Activated T-helper 1 cell treated with Interleukin-2 at 50 U/mL for 16 hours (primary cell): ENCODE measurements around the gene NLRP3.
"Not testable (repeated sequence)": the region's sequence is repeated elsewhere in the genome, so short reads cannot be mapped to it uniquely, and the experiment has no call there.

Experiments
- DNase-seq: peaks from one replicate; pipeline ENCODE4 v3.0.0-alpha.2; 2020; ENCODE audit warnings: low read depth

The NLRP3 gene

DNA sequence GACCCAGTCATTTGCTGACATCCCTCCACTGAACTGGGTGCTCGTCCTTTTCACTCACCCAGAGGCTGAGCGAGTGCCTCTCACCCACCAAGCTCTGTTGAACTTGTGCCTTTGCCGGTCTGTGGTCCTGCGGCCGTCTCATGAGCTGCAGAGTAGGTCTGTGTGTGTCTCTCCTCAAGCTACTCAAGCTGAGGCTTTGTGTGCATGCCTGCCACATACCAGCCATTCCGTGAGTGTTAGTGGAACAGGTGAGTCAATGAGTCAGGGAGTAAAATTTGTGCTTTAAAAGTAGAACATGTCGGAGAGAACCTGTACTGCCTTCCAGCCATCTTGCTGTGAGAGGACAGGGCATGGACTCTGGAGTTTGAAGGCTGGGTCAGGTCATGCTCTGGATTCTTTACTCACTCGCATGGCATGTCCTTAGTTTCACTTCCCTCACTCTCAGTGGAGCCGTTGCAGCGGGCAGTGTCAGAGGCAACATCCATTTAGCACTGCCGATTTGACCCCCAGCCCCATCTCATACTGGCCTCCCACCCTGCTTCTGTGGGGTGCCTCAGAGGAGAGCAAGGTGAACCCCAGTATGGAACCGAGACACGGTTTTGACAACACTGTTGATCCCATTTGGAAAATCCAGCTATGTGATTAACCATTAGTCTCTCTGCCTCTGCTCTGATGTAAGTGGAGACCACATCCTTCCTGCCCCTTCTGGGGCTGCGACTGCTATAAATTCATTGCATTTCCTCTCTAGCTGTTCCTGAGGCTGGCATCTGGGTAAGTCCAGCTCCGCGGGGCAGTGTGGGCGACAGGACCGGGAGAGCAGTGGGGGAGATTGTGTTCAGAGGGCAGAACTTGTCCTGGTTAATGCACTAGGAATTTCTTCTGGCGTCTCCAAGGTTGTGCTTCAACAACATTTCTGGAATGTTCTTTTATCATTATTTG is at the start of gene NLRP3:
Gene NLRP3 (plus strand): TSS at position 751 of the 939 bp plus-strand sequence. CDS start 2,628 bp downstream, outside the sequence.
- peak; percentile 11 for DNase-seq

DNA sequence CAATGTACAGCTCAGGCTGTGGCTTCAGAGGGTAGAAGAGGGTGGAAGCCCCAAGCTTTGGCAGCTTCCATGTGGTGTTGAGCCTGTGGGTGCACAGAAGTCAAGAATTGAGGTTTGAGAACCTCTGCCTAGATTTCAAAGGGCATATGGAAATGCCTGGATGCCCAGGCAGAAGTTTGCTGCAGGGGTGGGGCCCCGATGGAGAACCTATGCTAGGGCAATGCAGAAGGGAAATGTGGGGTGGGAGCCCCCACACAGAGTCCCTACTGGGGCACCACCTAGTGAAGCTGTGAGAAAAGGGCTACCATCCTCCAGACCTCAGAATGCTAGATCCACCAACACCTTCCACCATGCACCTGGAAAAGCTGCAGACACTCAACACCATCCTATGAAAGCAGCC is 49.6 kb upstream of the NLRP3 start:
- not testable (repeated sequence) for DNase-seq

DNA sequence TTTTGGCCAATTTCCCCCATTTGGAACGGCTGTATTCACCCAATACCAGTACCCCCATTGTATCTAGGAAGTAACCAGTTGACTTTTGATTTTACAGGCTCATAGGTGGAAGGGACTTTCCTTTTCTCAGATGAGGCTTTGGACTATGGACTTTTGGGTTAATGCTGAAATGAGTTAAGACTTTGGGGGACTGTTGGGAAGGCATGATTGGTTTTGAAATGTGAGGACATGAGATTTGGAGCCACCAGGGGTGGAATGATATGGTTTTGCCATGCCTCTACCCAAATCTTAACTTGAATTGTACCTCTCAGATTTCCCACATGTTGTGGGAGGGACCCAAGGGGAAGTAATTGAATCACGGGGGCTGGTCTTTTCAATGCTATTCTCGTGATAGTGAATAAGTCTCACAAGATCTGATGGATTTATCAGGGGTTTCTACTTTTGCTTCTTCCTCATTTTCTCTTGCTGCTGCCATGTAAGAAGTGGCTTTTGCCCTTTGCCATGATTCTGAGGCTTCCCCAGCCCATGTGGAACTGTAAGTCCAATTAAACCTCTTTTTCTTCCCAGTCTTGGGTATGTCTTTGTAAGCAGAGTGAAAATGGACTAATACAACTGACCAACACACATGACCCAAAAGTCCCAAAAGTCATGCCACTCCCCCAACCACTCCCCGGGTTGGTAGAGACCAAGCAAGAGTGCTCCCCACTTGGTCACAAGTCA is 48.9 kb upstream of the NLRP3 start:
- DNase-seq = no peak

DNA sequence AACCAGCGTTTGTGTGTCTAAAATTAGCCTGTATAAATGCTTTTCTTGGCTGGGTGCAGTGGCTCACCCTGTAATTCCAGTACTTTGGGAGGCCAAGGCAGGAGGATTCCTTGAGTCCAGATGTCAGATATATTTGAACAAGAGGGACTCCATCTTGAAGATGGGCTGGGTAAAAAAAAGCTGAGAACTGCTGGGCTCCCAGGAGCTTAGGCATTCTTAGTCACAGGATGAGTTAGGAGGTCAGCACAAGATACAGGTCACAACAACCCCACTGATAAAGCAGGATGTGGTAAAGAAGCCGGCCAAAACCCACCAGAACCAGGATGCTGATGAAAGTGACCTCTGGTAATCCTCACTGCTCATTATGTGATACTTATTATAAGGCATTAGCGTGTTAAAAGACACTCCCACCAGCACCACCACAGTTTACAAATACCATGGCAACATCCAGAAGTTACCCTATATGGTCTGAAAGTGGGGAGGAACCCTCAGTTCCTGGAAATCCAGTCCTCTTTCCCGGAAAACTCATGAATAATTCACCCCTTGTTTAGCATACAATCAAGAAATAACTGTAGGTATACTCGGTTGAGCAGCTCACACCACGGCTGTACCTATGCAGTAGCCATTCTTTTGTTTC is 48.1 kb upstream of the NLRP3 start:
- no peak for DNase-seq

DNA sequence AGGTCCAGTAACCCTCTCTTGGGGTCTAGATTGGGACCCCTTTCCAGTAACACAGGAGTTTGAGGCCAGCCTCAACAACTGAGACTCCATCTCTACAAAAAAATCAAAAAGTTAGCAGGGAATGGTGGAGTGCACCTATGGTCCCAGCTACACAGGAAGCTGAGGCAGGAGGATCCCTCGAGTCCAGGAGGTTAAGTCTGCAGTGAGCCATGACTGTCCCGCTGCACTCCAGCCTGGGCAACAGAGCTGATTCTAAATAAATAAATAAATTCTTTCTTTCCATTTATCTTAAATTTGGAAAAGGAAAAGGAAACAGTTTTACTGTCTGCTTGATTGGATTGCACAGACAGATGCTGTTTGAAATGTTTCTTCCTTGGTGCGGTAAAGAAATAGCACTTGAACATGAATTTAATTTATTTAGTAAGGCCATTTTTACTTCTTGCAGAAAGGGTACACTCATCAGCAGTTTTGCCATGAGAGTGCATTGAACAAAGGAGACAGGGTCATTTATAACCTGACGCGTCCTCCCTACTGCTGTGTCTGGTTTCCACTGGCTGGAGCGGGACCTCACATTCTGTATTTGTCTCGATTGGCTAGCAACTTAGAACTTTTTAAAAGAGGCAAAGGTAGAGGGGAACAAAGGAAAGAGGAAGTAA is 47.4 kb upstream of the NLRP3 start:
- no peak for DNase-seq

DNA sequence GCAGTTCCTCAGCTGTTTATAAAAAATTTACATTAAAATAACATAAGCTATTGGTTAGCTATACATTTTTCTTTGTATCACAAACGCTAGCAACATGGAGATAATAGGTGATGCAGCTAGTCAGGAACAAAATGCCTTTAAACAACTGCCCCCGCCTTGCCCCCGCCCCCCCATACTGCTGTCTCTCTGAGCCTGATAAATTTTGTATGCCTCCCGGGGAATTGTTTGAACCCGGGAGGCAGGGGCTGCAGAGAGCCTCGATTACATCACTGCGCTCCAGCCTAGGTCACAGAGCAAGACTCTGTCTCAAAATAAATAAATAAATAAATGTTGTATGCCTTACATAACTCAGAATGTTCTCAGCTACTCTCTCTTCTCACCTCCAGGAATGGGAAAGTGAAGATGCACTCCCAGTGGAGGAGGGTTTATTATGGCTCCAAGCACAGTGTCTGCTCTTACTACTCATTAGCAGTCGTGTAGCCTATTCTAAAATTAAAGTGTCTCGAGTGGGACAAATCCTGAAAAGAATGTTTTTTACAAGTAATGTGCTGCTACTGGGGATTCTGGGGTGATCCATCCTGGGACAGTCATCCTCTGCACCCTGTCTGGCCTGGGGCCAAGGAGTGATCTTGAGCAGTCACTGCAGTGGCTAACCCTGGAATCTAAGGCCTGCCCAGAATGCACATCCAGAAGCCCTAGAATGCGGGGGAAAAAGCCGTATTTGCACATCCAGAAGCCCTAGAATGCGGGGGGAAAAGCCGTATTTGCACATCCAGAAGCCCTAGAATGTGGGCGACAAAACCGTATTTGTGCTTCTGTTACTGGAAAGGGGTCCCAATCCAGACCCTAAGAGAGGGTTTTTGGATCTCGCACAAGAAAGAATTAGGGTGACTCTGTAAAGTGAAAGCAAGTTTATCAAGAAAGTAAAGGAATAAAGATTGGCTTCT is 44.9 kb upstream of the NLRP3 start:
- DNase-seq = no peak

DNA sequence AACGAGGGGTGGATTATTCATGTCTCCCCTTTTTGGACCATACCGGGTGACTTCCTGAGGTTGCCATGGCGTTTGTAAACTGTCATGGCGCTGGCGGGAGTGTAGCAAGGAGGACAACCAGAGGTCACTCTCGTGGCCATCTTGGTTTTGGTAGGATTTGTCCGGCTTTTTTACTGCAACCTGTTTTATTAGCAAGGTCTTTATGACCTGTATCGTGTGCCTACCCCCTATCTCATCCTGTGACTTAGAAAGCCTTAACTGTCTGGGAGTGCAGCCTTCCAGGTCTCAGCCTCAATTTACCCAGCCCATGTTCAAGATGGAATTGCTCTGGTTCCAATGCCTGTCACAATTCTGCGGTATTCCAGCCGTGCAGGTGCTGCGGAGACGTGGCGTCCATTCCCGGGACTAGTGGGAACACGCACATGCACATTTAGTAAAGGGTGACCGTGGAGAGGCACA is 44.1 kb upstream of the NLRP3 start:
- no peak for DNase-seq

DNA sequence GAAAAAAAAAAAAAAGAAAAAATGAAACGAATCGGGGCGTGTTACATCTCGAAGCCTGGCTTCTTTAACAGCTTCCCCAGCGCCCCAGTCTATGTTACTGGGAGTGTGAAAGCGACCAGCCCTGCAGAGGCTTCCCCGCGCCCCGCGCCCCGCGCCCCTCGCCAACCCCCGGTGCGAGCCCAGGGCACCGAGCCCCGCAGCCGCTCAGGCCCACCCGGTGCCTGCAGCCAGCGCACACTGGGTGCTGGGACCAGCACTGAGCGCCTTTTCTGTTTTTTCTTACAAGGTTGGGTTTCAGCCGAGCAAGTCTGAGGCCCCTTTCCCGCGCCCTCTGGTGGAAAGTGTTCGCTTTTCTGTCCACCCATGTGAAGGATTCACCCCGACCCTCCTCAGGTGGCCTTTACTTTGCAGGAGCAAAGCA is 42.2 kb upstream of the NLRP3 start:
- peak; percentile 35 for DNase-seq

DNA sequence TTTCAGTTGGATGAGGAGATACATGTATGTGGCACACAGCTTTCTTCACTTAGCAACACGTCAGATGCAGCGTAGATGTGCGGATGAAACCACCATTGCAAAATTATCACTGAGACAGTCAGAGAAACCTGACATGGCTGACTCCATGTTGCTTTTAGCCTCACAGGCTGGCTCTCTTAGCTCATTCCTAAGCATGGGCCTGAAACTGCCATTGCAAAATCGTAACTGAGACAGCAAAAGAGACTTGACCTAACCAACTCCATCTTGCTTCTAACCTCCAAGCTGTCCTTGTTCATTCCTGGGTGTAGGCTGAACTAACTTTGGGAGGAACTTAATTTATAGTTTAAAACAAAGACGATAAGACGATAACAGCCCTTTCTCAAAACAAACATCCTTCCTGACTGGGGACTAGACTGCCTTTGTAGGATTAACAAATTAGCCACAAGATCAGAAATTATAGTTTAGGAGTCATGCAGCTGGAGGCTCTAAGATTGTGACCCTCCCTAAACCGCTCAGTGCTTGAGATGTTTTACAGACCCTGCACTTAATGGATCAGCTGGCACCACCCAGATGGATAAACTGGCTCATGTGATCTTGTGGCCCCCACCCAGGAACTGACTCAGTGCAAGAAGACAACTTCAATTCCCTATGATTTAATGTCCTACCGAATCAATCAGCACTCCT is 41.2 kb upstream of the NLRP3 start:
- DNase-seq = not testable (repeated sequence)

DNA sequence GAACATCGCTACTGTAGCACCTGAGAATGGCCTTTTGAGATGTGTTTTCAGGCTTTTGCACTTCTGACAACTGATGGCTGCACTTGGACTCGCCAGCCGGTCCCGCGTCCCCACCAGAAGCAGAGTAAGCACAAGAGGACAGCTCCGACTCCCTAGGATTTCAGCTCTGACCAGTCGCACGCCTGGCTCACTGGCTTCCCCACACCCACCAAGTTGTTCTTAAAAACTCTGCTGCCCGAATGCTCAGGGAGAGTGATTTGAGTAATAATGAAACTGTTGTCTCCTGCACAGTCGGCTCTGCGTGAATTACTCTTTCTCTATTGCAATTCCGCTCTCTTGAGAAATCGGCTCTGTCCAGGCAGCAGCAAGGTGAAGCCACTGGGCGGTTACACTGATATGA is 40.2 kb upstream of the NLRP3 start:
- no peak for DNase-seq

DNA sequence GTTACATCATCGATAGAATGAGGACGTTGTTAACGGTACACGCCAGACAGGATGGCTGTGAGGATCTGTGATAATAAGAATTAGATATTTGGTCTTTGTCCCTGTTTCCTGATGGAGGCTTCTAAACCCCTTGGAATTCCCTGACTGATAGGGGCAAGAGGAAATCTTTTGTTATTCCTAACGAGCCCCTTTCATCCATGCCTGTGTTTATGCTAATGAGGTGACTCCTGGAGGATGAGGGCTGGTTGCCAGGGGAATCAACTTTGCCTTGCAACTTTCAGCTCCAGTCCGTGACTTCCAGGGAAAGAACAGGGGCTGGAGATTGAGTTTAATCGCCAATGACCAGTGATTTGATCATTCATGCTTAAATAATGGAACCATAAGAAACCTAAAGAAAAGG is 39.3 kb upstream of the NLRP3 start:
- DNase-seq = no peak

DNA sequence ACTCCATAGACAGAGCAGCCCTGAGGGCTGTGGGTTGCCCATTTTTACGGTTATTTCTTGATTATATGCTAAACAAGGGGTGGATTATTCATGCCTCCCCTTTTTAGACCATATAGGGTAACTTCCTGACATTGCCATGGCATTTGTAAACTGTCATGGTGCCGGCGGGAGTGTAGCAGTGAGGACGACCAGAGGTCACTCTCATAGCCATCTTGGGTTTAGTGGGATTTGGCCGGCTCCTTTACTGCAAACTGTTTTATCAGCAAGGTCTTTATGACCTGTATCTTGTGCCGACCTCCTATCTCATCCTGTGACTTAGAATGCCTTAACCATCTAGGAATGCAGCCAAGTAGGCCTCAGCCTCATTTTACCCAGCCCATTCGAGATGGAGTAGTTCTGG is 38.3 kb upstream of the NLRP3 start:
- DNase-seq = not testable (repeated sequence)

DNA sequence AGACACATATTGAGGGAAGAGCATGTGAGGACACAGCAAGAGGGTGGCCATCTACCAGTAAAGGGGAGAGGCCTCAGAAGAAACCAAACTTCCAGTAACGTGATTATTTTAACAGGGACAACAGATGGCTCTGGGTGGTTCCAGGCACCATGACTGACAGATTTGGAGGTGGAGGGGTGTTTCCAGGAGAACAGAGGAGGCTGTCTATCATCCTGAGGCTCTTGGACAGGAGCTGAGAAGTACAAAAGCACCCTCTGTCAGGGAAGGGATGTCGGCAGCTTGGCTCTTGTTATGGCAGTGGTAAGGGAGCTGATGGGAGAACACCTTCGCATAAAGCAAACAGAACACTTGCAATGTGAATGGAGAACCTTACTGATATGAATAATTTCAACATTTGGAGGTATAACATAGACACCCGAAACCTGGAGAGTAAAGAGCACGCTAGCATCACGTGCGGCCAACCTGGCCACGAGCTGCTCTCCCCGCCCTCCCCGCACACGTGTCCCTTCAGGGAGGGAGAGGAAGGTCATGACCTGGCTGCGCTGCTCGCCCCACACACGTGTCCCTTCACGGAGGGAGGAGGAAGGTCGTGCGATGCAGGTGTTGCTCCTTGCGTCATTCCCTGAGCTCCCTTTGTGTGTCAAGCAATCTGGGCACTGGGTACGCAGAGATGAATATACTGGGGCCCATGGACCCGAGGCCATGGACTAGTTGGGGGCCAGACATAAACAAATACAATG is 37.5 kb upstream of the NLRP3 start:
- no peak for DNase-seq

DNA sequence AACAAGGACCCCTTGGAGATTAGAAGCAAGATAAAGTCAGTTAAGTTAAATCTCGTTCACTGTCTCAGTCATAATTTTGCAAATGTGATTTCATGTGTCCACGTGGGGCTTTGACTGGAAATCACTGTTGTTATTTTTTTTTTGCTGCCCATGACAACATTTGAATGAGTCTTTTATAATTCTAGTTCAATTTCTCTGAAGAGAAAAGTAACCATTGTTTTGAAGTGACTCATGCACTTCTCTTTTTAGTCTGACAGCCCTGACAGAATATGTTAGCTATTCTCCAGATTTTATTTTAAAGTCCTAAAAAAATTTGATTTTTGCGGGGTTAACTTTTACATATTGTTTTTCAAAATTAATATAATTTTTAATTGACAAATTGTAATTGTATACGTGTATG is 30.7 kb upstream of the NLRP3 start:
- DNase-seq = no peak

DNA sequence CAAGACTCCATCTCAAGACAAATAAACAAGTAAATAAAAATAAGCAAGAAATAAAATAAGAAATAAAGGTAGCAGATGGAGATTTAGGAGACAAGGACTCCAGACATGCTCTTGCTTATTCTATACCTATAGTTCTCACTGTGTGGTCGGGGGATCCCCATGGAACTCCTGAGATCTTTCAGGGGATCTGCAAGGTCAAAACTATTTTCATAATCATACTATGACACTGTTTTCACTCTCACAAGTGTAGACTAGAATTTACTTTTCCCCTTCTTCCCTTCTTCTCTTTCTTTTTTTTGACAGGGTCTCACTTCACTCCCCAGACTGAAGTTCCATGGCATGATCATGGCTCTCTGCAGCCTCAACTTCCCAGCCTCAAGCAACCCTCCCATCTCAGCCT is 29.8 kb upstream of the NLRP3 start:
- no peak for DNase-seq

DNA sequence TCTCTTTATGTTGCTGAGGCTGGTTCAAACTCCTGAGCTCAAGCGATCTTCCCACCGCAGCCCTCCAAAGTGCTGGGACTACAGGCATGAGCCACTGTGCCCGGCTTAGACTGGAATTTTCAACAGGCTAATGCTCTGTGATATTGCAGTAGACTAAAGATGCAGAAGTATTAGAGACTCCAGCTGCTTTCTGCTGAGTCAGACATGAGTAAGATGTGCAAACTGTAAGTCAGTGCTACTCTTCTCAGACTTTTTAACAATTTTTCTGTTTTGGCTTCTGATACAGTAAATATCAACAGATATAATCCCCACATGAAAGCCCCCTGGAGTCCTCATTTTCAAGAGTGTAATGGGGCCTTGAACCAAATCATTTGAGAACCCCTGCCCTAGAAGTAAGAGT is 29.3 kb upstream of the NLRP3 start:
- DNase-seq = no peak

DNA sequence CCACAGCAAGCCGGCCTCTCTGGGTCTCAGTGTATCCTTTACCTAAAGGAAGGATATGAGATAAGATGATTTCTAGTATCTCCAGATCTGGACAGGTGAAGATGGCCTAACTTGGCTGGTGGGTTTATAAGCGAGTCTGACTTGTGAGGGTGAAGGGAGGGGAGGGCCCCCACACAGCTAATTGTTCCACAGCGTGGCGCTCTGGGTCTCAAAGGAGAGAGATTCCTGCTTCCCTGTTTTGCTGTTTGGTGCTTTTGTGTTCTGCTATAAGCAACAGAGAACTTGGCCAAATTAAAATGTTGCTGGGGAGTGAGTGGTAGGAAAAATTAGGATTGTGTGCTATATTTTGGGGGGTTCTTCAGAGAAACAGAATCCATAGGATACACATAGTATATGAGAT is 28.9 kb upstream of the NLRP3 start:
- no peak for DNase-seq

DNA sequence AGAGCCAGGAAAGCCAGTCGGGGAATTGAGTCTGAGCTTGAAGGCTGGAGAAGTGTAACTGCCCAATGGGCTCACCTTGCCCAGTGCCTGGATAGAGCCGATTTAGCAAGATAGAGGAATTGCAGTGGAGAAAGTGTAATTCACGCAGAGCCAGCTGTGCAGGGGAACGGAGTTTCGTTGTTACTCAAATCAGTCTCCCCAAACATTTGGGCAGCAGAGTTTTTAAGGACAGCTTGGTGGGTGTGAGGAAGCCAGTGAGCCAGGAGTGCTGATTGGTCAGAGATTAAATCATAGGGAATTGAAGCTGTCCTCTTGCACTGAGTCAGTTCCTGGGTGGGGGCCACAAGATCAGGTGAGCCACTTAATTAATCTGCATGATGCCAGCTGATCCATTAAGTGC is 28.4 kb upstream of the NLRP3 start:
- DNase-seq = no peak

DNA sequence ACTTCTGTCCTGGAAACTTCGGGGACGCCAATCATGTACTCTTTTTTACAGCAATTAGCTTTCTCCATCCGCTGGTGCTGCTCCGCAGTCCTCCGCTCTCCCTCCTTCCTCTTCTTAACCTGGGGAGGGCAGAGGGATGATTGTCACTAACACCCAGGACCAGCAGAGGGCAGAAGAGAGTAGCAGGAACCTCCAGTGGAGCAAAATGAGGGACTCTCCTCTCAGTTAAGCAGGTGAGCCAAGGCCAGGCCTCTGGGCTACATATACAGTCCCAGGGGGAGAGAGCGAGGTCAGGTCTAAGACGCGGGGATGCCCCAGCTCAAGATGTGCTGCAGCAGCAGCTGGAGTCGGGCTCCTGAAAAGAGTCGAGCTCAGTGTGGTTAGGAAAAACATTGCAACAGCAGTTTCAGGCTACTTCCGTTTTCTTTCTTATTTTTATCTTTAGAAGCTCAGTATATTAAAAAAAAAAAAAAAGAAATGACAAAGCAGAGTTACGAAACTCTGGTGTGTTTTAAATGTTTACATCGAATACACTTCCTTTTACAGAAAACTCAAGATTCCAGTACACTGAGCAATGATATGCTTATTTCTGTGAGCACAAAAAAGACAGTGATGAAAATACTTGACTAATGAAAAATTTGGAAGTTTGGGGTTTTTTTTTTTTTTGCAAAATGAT is 25.7 kb upstream of the NLRP3 start:
- peak; percentile 70 for DNase-seq
